WTC11 (cell line): ENCODE data around the gene TRABD2A.

Experiments
- CBFB ChIP-seq: sonication (generic); formaldehyde crosslinking; IDR thresholded peaks from 2 replicates; pipeline ENCODE4 v1.8.1; 2022; ENCODE audit warnings: mild to moderate bottlenecking, low read depth, missing genetic modification reagents
- ELF4 ChIP-seq: sonication (generic); formaldehyde crosslinking; IDR thresholded peaks from 2 replicates; pipeline ENCODE4 v1.8.1; 2022; ENCODE audit warnings: low read depth, mild to moderate bottlenecking, moderate library complexity, missing genetic modification reagents
- ETV6 ChIP-seq: sonication (generic); formaldehyde crosslinking; IDR thresholded peaks from 2 replicates; pipeline ENCODE4 v1.8.1; 2022; ENCODE audit warnings: mild to moderate bottlenecking, missing genetic modification reagents
- FOXJ3 ChIP-seq: sonication (generic); formaldehyde crosslinking; IDR thresholded peaks from 2 replicates; pipeline ENCODE4 v1.9.0; 2021; ENCODE audit warnings: missing genetic modification reagents, mild to moderate bottlenecking, borderline replicate concordance
- FOXP1 ChIP-seq: sonication (generic); formaldehyde crosslinking; IDR thresholded peaks from 2 replicates; pipeline ENCODE4 v1.8.0; 2022; ENCODE audit warnings: missing genetic modification reagents, mild to moderate bottlenecking, moderate library complexity, borderline replicate concordance
- NFYB ChIP-seq: sonication (generic); formaldehyde crosslinking; conservative IDR thresholded peaks from 2 replicates; pipeline ENCODE4 v1.8.0; 2022; ENCODE audit warnings: low read depth, missing genetic modification reagents
- TF ChIP-seq, protein P1 (sequence below): fragments of 250-450 bp; sonication (Bioruptor Pico); IDR thresholded peaks from 2 replicates; pipeline ENCODE4 v2.1.2; 2022; ENCODE audit warnings: mild to moderate bottlenecking, moderate library complexity
- TF ChIP-seq, protein P2 (sequence below): fragments of 200-600 bp; IDR thresholded peaks from 2 replicates; pipeline ENCODE4 v1.8.0; 2022; ENCODE audit warnings: antibody characterized with exemption
- TF ChIP-seq, protein P3 (sequence below): sonication (generic); formaldehyde crosslinking; IDR thresholded peaks from 2 replicates; pipeline ENCODE4 v1.8.1; 2023; ENCODE audit warnings: mild to moderate bottlenecking, missing genetic modification reagents, borderline replicate concordance

DNA sequence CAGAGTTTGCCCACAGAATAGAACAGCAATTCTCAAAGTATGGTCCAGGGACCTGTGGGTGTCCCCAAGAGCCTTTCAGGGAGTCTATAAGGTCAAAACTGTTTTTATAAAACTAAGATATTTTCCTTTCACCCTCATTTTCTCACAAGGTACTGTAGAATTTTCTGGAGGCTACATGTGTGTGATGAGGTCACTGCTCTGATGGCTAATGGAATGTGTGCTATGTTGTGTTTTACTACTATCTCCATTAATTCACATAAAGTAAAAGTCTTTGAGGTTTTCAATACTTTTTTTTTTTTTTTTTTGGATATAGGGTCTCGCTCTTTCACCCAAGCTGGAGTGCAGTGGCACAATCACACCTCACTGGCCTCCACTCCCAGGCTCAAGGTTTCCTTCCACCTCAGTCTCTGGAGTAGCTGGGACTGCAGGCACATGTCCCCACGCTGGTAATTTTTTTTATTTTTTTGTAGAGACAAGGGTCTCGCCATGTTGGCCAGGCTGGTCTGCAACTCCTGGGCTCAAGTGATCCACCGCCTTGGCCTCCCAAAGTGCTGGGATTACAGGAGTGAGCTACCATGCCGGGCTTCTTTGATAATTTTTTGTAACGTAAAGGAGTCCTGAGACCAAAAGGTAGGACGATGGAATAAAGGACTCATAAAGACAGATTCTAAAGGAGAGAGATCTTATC lies 1.8 kb downstream of the TRABD2A start:
- TF ChIP-seq, protein P1, sequence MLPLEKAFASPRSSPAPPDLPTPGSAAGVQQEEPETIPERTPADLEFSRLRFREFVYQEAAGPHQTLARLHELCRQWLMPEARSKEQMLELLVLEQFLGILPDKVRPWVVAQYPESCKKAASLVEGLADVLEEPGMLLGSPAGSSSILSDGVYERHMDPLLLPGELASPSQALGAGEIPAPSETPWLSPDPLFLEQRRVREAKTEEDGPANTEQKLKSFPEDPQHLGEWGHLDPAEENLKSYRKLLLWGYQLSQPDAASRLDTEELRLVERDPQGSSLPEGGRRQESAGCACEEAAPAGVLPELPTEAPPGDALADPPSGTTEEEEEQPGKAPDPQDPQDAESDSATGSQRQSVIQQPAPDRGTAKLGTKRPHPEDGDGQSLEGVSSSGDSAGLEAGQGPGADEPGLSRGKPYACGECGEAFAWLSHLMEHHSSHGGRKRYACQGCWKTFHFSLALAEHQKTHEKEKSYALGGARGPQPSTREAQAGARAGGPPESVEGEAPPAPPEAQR (CRISPR knock-in tag), result no peak
- TF ChIP-seq CBFB (CRISPR knock-in tag) (no peak), ELF4 (CRISPR knock-in tag) (no peak), FOXP1 (CRISPR knock-in tag) (no peak), NFYB (CRISPR knock-in tag) (no peak), FOXJ3 (CRISPR knock-in tag) (no peak), ETV6 (CRISPR knock-in tag) (no peak)
- TF ChIP-seq, protein P2, sequence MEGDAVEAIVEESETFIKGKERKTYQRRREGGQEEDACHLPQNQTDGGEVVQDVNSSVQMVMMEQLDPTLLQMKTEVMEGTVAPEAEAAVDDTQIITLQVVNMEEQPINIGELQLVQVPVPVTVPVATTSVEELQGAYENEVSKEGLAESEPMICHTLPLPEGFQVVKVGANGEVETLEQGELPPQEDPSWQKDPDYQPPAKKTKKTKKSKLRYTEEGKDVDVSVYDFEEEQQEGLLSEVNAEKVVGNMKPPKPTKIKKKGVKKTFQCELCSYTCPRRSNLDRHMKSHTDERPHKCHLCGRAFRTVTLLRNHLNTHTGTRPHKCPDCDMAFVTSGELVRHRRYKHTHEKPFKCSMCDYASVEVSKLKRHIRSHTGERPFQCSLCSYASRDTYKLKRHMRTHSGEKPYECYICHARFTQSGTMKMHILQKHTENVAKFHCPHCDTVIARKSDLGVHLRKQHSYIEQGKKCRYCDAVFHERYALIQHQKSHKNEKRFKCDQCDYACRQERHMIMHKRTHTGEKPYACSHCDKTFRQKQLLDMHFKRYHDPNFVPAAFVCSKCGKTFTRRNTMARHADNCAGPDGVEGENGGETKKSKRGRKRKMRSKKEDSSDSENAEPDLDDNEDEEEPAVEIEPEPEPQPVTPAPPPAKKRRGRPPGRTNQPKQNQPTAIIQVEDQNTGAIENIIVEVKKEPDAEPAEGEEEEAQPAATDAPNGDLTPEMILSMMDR, result no peak
- TF ChIP-seq, protein P3, sequence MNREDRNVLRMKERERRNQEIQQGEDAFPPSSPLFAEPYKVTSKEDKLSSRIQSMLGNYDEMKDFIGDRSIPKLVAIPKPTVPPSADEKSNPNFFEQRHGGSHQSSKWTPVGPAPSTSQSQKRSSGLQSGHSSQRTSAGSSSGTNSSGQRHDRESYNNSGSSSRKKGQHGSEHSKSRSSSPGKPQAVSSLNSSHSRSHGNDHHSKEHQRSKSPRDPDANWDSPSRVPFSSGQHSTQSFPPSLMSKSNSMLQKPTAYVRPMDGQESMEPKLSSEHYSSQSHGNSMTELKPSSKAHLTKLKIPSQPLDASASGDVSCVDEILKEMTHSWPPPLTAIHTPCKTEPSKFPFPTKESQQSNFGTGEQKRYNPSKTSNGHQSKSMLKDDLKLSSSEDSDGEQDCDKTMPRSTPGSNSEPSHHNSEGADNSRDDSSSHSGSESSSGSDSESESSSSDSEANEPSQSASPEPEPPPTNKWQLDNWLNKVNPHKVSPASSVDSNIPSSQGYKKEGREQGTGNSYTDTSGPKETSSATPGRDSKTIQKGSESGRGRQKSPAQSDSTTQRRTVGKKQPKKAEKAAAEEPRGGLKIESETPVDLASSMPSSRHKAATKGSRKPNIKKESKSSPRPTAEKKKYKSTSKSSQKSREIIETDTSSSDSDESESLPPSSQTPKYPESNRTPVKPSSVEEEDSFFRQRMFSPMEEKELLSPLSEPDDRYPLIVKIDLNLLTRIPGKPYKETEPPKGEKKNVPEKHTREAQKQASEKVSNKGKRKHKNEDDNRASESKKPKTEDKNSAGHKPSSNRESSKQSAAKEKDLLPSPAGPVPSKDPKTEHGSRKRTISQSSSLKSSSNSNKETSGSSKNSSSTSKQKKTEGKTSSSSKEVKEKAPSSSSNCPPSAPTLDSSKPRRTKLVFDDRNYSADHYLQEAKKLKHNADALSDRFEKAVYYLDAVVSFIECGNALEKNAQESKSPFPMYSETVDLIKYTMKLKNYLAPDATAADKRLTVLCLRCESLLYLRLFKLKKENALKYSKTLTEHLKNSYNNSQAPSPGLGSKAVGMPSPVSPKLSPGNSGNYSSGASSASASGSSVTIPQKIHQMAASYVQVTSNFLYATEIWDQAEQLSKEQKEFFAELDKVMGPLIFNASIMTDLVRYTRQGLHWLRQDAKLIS (CRISPR knock-in tag), result no peak
